GM18520 (cell line): Measurements from ENCODE around the gene TFF3.

Source experiments
- ATAC-seq: cut with Tn5 transposase; IDR thresholded peaks from one replicate; pipeline ENCODE4 v1.9.1; 2021; ENCODE audit not compliant: unreplicated experiment

The TFF3 gene

GRCh38 chr21:42272984-42273600, 42.1 kb downstream of the TFF3 start:
- no peak for ATAC-seq

GRCh38 chr21:42272109-42272962, 42.9 kb downstream of the TFF3 start:
- ATAC-seq = no peak

- no peak for ATAC-seq
Observed at GRCh38 chr21:42271065-42271464, 44.1 kb downstream of the TFF3 start.

- no peak for ATAC-seq
Observed at GRCh38 chr21:42269386-42269785, 45.8 kb downstream of the TFF3 start.

- ATAC-seq = no peak
Observed at GRCh38 chr21:42266971-42267556, 48.1 kb downstream of the TFF3 start.

- no peak for ATAC-seq
Observed at GRCh38 chr21:42265231-42265812, 49.9 kb downstream of the TFF3 start.

GRCh38 chr21:42264245-42265195, 50.7 kb downstream of the TFF3 start:
- no peak for ATAC-seq

GRCh38 chr21:42263591-42264131, 51.5 kb downstream of the TFF3 start:
- no peak for ATAC-seq

GRCh38 chr21:42262831-42263231, 52.4 kb downstream of the TFF3 start:
- ATAC-seq = no peak

- no peak for ATAC-seq
Observed at GRCh38 chr21:42261829-42262200, 53.4 kb downstream of the TFF3 start.
